Sigmoid colon (tissue), 4 donors: ENCODE data around the gene OXCT1.

ENCODE experiments used
- CTCF ChIP-seq, 4 experiments: fragments of 450-650 bp in 3 of 4; fragments of 200-600 bp in 1 of 4; IDR thresholded peaks; one replicate each; pipeline ENCODE4 v1.5.1; 2016 to 2019; ENCODE audit warnings: antibody characterized with exemption in 4 of 4, mild to moderate bottlenecking in 3 of 4, moderate library complexity in 2 of 4
- EP300 ChIP-seq, 4 donors: sonication (generic); formaldehyde crosslinking; IDR thresholded peaks; one replicate each; pipeline ENCODE4 v1.6.1; 2017; ENCODE audit warnings: antibody characterized with exemption in 4 of 4
- POLR2A ChIP-seq, 2 donors: fragments of 450-650 bp; IDR thresholded peaks; one replicate each; pipeline ENCODE4 v1.6.1; 2016; ENCODE audit warnings: antibody characterized with exemption in 2 of 2, mild to moderate bottlenecking in 2 of 2, moderate library complexity in 2 of 2

DNA sequence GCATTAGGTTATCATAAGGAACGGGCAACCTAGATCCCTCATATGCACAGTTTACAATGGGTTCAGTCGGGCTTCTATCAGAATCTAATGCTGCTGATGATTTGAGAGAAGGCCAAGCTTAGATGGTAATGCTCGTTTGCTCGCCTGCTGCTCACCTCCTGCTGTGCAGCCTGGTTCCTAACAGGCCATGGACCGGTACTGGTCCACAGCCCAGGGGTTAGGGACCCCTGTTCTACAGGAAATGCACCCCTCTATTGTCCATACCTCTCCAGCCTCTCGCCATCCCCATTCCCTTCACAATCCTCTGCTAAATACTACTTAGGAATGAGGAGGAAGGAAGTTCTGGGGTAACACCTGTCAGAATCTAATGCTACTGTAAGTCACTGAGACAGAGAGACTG is 75.1 kb downstream of the OXCT1 start:
- TF ChIP-seq EP300 (IDR thresholded peaks at IDR 0.05): no peak
- no peak for TF ChIP-seq CTCF (IDR thresholded peaks at IDR 0.05)
- TF ChIP-seq POLR2A (IDR thresholded peaks at IDR 0.05): no peak
